ENCODE results near the gene PRKG1. TPM values are rescaled to one million over a fixed set of nuclear protein-coding genes. Genes with fewer than 3 reads are reported as not detected.

PRKG1 gene
- polyA plus RNA-seq, 3 donors: not detected

GRCh38 chr10:52007091-52007490 lies 932.8 kb downstream of the PRKG1 start:
- no peaks in the 10 kb centered on the region for H3K36me3 Mint-ChIP-seq
- no CpG with 5 or more reads among the region's 2 CpGs for WGBS (ENCODE audit: insufficient coverage)

GRCh38 chr10:52011118-52011517 lies 936.8 kb downstream of the PRKG1 start:
- Mint-ChIP-seq H3K4me1 (no peaks in the 10 kb centered on the region), H3K4me3 (no peak overlapping the region), H3K36me3 (no peaks in the 10 kb centered on the region), H3K27me3 (ENCODE audit: low read depth in 3 of 3) (no peaks in the 10 kb centered on the region), H3K27ac (no peak overlapping the region), H3K9me3 (peaks cover 9 to 24% (median 13%) of the 10 kb centered on the region in 7 donors)
- peaks cover 0 to 13% of the 10 kb centered on the region in 2 donors for H3K9me3 ChIP-seq (replicated peaks in 1 of 2; ENCODE audit: control insufficient read depth in 1 of 2, insufficient read depth in 1 of 2, low read length in 2 of 2)
- intact Hi-C loops (cut with micrococcal nuclease): no loop called here
- H3K27me3 ChIP-seq (ENCODE audit: control insufficient read depth in 2 of 2, insufficient read depth in 2 of 2, low read length in 2 of 2): no peaks in the 10 kb centered on the region
- H3K36me3 ChIP-seq (replicated peaks in 1 of 2; ENCODE audit: control insufficient read depth in 1 of 2, insufficient read depth in 2 of 2, low read length in 2 of 2): no peaks in the 10 kb centered on the region
- H4K20me1 ChIP-seq (ENCODE audit: insufficient read depth, low read length): no peaks in the 10 kb centered on the region
- H3K9ac ChIP-seq (ENCODE audit: insufficient read depth, low read length, poor library complexity, severe bottlenecking): no peak overlapping the region
- TF ChIP-seq, protein P1, sequence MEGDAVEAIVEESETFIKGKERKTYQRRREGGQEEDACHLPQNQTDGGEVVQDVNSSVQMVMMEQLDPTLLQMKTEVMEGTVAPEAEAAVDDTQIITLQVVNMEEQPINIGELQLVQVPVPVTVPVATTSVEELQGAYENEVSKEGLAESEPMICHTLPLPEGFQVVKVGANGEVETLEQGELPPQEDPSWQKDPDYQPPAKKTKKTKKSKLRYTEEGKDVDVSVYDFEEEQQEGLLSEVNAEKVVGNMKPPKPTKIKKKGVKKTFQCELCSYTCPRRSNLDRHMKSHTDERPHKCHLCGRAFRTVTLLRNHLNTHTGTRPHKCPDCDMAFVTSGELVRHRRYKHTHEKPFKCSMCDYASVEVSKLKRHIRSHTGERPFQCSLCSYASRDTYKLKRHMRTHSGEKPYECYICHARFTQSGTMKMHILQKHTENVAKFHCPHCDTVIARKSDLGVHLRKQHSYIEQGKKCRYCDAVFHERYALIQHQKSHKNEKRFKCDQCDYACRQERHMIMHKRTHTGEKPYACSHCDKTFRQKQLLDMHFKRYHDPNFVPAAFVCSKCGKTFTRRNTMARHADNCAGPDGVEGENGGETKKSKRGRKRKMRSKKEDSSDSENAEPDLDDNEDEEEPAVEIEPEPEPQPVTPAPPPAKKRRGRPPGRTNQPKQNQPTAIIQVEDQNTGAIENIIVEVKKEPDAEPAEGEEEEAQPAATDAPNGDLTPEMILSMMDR (IDR thresholded peaks at IDR 0.05): no peak
- H3K79me2 ChIP-seq (ENCODE audit: insufficient read depth, low read length): no peaks in the 10 kb centered on the region
- no peak overlapping the region for H3K27ac ChIP-seq (ENCODE audit: low read depth in 1 of 2, low read length in 2 of 2)
- 88% methylated on average over 1 of the region's 1 CpG for WGBS (ENCODE audit: insufficient coverage)
- no peaks in the 10 kb centered on the region for H3K4me1 ChIP-seq (ENCODE audit: control insufficient read depth in 1 of 2, insufficient read depth in 2 of 2, low read length in 2 of 2)
- H2AFZ ChIP-seq (ENCODE audit: insufficient read depth, low read depth, low read length, poor library complexity, severe bottlenecking): no peak overlapping the region
- DNase-seq: no peak
- H3K4me3 ChIP-seq (replicated peaks in 1 of 3; ENCODE audit: low read depth in 2 of 3, low read length in 3 of 3): no peak overlapping the region
- no peak overlapping the region for H3K4me2 ChIP-seq (replicated peaks; ENCODE audit: extremely low read depth, low read length, poor library complexity, severe bottlenecking)

More at GRCh38 chr10:52007091-52007490, 932.8 kb downstream of the PRKG1 start:
- Histone ChIP-seq H3K4me2 (replicated peaks; ENCODE audit: extremely low read depth, low read length, poor library complexity, severe bottlenecking) (no peak overlapping the region), H3K9ac (ENCODE audit: insufficient read depth, low read length, poor library complexity, severe bottlenecking) (no peak overlapping the region), H4K20me1 (ENCODE audit: insufficient read depth, low read length) (no peaks in the 10 kb centered on the region), H3K79me2 (ENCODE audit: insufficient read depth, low read length) (no peaks in the 10 kb centered on the region), H3K27me3 (ENCODE audit: control insufficient read depth in 2 of 2, insufficient read depth in 2 of 2, low read length in 2 of 2) (no peaks in the 10 kb centered on the region), H3K4me3 (replicated peaks in 1 of 3; ENCODE audit: low read depth in 2 of 3, low read length in 3 of 3) (no peak overlapping the region), H3K4me1 (ENCODE audit: control insufficient read depth in 1 of 2, insufficient read depth in 2 of 2, low read length in 2 of 2) (no peaks in the 10 kb centered on the region), H2AFZ (ENCODE audit: insufficient read depth, low read depth, low read length, poor library complexity, severe bottlenecking) (no peak overlapping the region), H3K27ac (ENCODE audit: low read depth in 1 of 2, low read length in 2 of 2) (no peak overlapping the region), H3K9me3 (replicated peaks in 1 of 2; ENCODE audit: control insufficient read depth in 1 of 2, insufficient read depth in 1 of 2, low read length in 2 of 2) (no peaks in the 10 kb centered on the region), H3K36me3 (replicated peaks in 1 of 2; ENCODE audit: control insufficient read depth in 1 of 2, insufficient read depth in 2 of 2, low read length in 2 of 2) (no peaks in the 10 kb centered on the region)
- H3K9me3 Mint-ChIP-seq: peaks cover 0 to 12% (median 5%) of the 10 kb centered on the region in 7 donors
- intact Hi-C loops (cut with micrococcal nuclease): no loop called here
- TF ChIP-seq, protein P1 (IDR thresholded peaks at IDR 0.05): no peak
- H3K4me3 Mint-ChIP-seq: no peak overlapping the region
- H3K27ac Mint-ChIP-seq: no peak overlapping the region
- H3K27me3 Mint-ChIP-seq (ENCODE audit: low read depth in 3 of 3): peaks cover 0 to 2% (median 0%) of the 10 kb centered on the region in 3 donors
- DNase-seq: no peak
- H3K4me1 Mint-ChIP-seq: no peaks in the 10 kb centered on the region
